M059J (cell line): ENCODE measurements around the gene FYN. TPM values are rescaled to one million over a fixed set of nuclear protein-coding genes. Genes with fewer than 3 reads are reported as not detected.
"Not testable (repeated sequence)": the region's sequence is repeated elsewhere in the genome, so short reads cannot be mapped to it uniquely, and the experiment has no call there.

ENCODE experiments used
- DNase-seq: peaks from one replicate; pipeline ENCODE4 v3.0.0-alpha.2; 2012; ENCODE audit warnings: low read depth
- total RNA-seq: library from RNA; depleted of rRNA; stranded (reverse); fragments of >200 nt; shearing (Covaris generic); gene quantifications from 2 replicates; pipeline ENCODE4 v1.2.3, GENCODE V29; 2014

The FYN gene
- total RNA-seq, 1 experiment from 2014 or later: 63.4 TPM

GRCh38 chr6:111680811-111681609 lies 192.2 kb downstream of the FYN start:
- DNase-seq: not testable (repeated sequence)

DNA sequence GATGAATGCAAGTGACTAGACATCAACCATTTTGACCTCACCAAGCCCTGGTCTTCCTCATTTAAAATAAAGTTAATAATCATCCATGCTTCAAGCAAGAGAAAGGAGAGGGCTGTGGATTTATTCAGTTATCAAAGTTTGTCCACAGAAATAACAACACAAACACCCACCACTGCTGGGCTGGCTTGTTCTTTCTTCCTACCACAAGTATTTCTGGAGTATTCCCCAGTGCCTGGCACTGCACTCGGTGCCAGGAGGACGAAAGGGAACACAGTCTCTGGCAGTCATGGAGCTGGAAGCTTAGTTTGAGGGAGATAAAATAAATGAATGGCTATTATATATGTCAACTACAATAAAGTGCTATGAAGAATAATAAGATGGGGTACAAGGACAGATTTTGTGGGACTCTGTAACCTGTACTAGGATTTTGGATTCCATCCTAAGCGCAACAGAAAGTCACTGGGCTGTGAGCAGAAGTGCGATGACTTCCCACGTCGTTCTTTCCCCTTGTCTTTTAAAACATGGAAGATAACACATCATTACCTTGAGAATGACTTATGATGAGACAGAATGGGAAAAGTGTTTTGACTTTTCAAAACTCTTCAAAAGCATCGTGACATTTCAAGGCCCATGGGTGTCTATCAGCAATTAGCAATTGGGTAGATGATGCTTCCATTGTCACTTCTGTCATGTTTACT lies 193.1 kb downstream of the FYN start:
- DNase-seq: no peak

DNA sequence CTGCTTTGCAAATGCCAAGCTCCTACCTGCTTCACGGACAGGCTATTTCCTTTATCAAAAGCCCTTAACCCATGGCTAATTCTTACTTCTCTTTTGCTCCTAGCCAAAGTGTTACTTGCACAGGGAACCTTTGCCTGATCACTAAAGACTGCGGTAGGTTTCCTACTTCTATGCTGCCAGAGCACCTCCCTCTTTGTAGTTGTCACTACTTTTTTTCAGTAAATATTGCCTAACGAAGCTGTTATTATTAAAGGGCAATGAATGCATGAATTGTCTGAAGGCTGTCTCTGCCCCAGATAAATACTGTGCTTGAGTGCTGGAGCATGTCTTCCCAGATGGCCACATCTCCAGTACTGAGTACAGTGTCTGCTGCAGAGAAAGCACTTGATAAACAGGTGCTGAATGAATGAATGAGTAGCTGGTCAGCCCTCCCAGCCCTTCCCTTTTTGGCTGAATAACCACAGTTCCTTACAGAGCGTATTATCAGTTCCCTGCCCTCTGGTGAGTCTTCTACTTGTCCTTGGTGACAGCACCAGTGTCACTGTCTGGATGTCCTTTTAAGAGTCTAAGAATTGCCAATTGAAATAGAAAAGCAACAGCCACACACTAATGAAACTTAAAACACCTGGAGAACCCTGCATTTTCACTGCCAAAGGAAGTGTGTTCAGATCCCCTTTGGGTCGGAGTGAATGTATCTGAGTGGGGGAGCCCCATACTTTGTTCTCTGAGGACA lies 194.0 kb downstream of the FYN start:
- DNase-seq: no peak

DNA sequence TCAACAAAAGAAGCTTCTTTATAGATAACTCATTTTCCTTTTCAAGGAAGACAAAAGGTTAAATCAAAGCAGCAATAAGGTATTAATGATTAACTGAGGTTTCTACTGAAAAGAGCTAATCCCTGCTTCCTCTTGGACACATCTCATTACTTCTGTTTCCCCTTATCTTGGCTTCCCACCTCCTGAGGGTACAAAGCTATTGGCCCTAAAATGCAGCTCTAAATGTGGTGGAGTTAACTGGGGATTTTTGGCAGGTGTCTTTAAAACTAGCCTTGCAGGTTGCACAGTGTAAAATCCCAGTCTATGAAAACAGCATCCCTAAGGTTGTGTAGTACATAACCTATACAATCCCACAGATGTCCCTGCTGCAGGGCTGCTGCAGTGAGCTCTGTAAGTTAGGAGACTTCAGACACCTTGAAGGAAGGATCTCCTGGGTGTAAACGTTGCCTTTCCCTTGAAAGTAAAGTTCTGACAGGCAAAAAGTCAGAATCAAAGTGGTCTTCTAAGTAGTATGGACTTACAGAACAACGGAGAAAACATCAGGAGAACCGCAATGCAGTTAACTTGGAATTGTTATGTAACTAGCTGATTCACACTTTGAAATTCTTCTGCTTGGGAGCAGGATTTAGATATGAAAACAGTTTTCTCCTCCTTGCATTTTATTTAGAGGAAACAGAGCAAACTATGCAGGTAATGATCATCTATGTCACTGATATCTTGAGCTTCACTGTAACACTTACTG lies 195.8 kb downstream of the FYN start:
- no peak for DNase-seq

GRCh38 chr6:111676383-111676782 lies 196.9 kb downstream of the FYN start:
- no peak for DNase-seq

- DNase-seq: no peak
Observed at GRCh38 chr6:111674883-111675282, 198.4 kb downstream of the FYN start.

DNA sequence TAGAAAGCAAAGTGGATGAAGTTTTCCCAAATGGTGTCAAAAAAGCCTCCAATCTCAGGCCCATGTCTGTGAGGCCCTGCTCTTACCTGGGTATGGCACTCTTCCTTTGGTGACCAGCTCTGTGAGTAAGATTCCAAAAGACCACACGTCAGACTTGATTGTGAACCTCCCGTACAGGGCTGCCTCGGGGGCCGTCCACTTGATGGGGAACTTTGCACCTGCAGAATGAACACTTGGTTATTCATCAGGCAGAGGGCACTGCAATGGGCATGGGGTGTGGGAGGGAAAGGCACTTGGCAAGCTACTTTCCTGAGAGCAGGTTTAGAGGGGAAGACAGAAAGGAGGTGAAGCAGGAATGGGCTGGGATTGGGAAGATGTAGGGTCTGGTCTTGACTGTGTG lies 198.8 kb downstream of the FYN start:
- DNase-seq: no peak

- DNase-seq: no peak
Observed at GRCh38 chr6:111673937-111674336, 199.3 kb downstream of the FYN start.

DNA sequence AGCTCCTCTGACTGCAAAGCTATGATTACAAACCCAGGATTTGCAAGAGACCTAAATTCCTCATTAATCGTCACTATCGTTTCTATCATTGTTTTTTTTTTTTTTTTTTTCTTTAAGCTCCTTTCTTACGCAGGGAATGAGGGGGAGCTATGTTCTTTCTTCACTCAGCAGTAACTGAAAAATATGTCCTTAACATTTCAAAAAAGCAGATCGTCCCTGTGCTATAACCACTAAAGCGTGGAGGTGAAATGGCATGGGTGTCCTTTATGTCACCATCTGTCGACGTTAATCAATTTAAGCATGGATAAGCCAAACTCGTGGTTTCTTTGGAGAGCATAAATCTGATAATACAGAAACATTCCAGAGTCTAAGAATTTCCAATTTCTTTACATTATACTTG lies 199.7 kb downstream of the FYN start:
- no peak for DNase-seq

GRCh38 chr6:111672761-111673450 lies 200.3 kb downstream of the FYN start:
- no peak for DNase-seq

DNA sequence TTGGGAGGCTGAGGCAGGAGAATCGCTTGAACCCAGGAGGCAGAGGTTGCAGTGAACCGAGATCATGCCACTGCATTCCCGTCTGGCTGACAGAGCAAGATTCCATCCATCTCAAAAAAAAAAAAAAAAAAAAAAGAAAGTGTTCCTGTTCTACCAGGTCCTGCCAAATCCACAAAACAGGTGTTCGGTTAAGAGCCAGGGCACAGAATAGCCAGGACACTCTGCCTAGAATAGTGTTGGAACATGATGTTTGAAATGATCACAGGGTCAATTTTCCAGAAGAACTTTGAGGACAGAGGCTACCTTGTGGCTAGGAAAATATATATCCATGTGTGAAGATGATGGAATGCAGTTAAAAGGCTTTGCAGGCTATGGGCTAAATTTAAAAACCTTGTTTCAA lies 203.9 kb downstream of the FYN start:
- DNase-seq: no peak

- DNase-seq: no peak
Observed at GRCh38 chr6:111668410-111668809, 204.8 kb downstream of the FYN start.

GRCh38 chr6:111667931-111668330 lies 205.3 kb downstream of the FYN start:
- DNase-seq: no peak

GRCh38 chr6:111666847-111667246 lies 206.4 kb downstream of the FYN start:
- no peak for DNase-seq

GRCh38 chr6:111664565-111665030 lies 208.7 kb downstream of the FYN start:
- no peak for DNase-seq

- no peak for DNase-seq
Observed at GRCh38 chr6:111663692-111664564, 209.3 kb downstream of the FYN start.

GRCh38 chr6:111662794-111663593 lies 210.3 kb downstream of the FYN start:
- DNase-seq: peak; percentile 77

DNA sequence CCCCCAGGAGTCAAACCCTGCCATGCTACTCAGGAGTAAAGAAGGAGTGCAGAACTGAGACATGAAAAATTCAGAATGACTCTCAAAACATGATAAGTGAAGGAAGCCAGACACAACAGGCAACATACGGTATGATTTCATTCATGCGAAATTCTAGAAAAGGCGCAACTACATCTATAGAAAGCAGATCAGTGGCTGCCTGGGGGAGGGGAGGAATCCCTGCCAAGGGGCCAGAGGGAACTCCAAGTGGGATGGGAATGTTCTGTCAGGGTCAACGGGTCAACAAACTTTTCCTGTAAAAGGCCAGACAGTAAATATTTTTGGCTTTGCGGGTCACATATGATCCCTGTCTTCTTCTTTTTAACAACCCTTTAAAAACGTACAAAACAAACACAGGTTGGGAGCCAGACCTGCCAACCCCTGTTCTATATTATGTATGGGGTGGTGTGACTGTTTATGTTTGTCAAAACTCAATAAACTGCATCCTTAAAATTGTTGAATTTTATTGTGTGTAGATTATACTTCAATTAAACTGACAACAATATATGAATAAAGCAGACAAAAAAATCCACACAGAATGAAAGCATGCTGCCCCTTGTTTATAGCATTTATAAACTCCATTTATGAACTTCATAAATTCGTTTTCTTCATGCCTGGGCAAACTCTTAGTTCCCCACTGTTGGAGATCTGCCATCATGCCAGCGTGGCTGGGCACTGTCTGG lies 211.0 kb downstream of the FYN start:
- DNase-seq: no peak
